SU-DHL-6 (cell line): ENCODE data around the gene PAX5.
"Not testable (repeated sequence)": the region's sequence is repeated elsewhere in the genome, so short reads cannot be mapped to it uniquely, and the experiment has no call there.

Source experiments
- H2AFZ ChIP-seq: fragments of 200-600 bp; sonication (generic); 2 replicates; pipeline ENCODE4 v1.6.1; 2014; ENCODE audit warnings: low read depth, mild to moderate bottlenecking, moderate library complexity, mixed read lengths, antibody characterized with exemption, low read length; ENCODE audit not compliant: severe bottlenecking
- H3F3A ChIP-seq: fragments of 200-600 bp; shearing (Covaris generic); 2 replicates; pipeline ENCODE4 v1.6.0; 2016; ENCODE audit warnings: antibody characterized with exemption, mild to moderate bottlenecking; ENCODE audit not compliant: insufficient read depth
- H3K27ac ChIP-seq: fragments of 200-600 bp; sonication (generic); 2 replicates; pipeline ENCODE4 v1.5.1; 2016; ENCODE audit warnings: low read depth, mild to moderate bottlenecking, low read length, moderate library complexity, mixed read lengths
- H3K27me3 ChIP-seq: fragments of 200-600 bp; sonication (generic), shearing (Covaris generic); 2 replicates; pipeline ENCODE4 v1.6.0; 2014; ENCODE audit warnings: mild to moderate bottlenecking, low read length
- H3K36me3 ChIP-seq: fragments of 200-600 bp; sonication (generic); 2 replicates; pipeline ENCODE4 v1.6.1; 2014; ENCODE audit warnings: mild to moderate bottlenecking, low read length, mixed read lengths
- H3K4me2 ChIP-seq: fragments of 300-600, 200-600 bp; shearing (Covaris generic), sonication (generic); 2 replicates; pipeline ENCODE4 v1.6.0; 2014; ENCODE audit warnings: low read length, low read depth, mild to moderate bottlenecking; ENCODE audit not compliant: poor library complexity, severe bottlenecking
- H3K4me3 ChIP-seq: fragments of 200-600 bp; sonication (generic); 2 replicates; pipeline ENCODE4 v1.5.1; 2014; ENCODE audit warnings: antibody characterized with exemption, low read length, mild to moderate bottlenecking, mixed read lengths; ENCODE audit not compliant: insufficient read depth, poor library complexity, severe bottlenecking
- H3K79me2 ChIP-seq: fragments of 200-600 bp; sonication (generic); 2 replicates; pipeline ENCODE4 v1.6.1; 2014; ENCODE audit warnings: mild to moderate bottlenecking, low read length, moderate library complexity; ENCODE audit not compliant: insufficient read depth
- H3K9ac ChIP-seq: fragments of 200-600 bp; sonication (generic); 2 replicates; pipeline ENCODE4 v1.7.0; 2014; ENCODE audit warnings: mild to moderate bottlenecking, low read length
- H3K9me2 ChIP-seq: fragments of 200-600 bp; sonication (generic); replicated peaks from 2 replicates; pipeline ENCODE4 v1.6.1; 2014; ENCODE audit warnings: low read length; ENCODE audit not compliant: insufficient read depth
- H3K9me3 ChIP-seq: fragments of 200-600 bp; sonication (generic); 2 replicates; pipeline ENCODE4 v1.6.1; 2014; ENCODE audit warnings: low read length, mixed read lengths; ENCODE audit not compliant: insufficient read depth
- H4K20me1 ChIP-seq: fragments of 200-600 bp; sonication (generic); 2 replicates; pipeline ENCODE4 v1.6.1; 2014; ENCODE audit warnings: low read depth, mild to moderate bottlenecking, antibody characterized with exemption, low read length, moderate library complexity, mixed read lengths
- EZH2phosphoT487 ChIP-seq: fragments of 200-600 bp; sonication (generic), shearing (Covaris generic); conservative IDR thresholded peaks from 2 replicates; pipeline ENCODE4 v1.6.1; 2018; ENCODE audit warnings: mild to moderate bottlenecking, antibody characterized with exemption, low read length, moderate library complexity, mixed read lengths
- TF ChIP-seq, protein P1 (sequence below): fragments of 200-600 bp; sonication (generic); IDR thresholded peaks from one replicate; pipeline ENCODE4 v1.5.1; 2017; ENCODE audit warnings: antibody characterized with exemption, mild to moderate bottlenecking, low read length, moderate library complexity; ENCODE audit not compliant: insufficient read depth, poor library complexity, severe bottlenecking

Gene PAX5

GRCh38 chr9:37079370-37080164, 45.5 kb upstream of the PAX5 start:
- H3K4me3 ChIP-seq, result peak overlapping the region; percentile 64
- H3K79me2 ChIP-seq, result peaks cover 57% of the 10 kb centered on the region
- H3K27ac ChIP-seq, result peak overlapping the region; percentile 93

DNA sequence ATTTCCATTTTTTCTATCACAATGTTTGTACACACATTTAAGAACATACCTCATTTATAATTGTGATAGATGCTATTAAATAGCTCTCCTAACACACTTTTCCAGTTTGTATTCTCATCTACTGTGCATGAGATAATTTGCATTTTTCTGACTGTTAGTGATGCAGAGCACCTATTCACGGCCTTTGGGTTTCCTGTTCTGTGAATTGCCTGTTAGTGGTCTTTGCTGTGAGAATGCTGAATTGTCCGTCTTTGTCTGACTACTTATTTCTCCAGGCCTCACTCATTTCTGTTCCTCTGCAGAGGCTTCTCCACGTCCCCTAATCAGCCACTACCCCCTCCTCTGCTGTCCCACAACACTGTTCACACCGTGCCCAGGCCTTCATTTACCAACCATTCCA, 40.7 kb upstream of the PAX5 start:
- not testable (repeated sequence) for H3K9me2 ChIP-seq, H3K79me2 ChIP-seq, H3K27me3 ChIP-seq, H2AFZ ChIP-seq, H3K4me3 ChIP-seq, H4K20me1 ChIP-seq, H3K36me3 ChIP-seq, H3K9me3 ChIP-seq
- Histone ChIP-seq H3K27ac (peak overlapping the region; percentile 93), H3K4me2 (peak overlapping the region; percentile 91), H3K9ac (peak overlapping the region; percentile 63), H3F3A (peaks cover 49% of the 10 kb centered on the region)

More at GRCh38 chr9:37079370-37080164, 45.5 kb upstream of the PAX5 start:
- H3F3A ChIP-seq, result peaks cover 52% of the 10 kb centered on the region
- H3K9me3 ChIP-seq, result no peaks in the 10 kb centered on the region
- peak overlapping the region; percentile 76 for H2AFZ ChIP-seq
- peaks cover 11% of the 10 kb centered on the region; the same call in 1 of the 2 replicates for H3K36me3 ChIP-seq
- peak overlapping the region; percentile 90 for H3K4me2 ChIP-seq
- 0 out of 2 replicates have a peak, but pooled peaks cover 11% of the 10 kb centered on the region for H4K20me1 ChIP-seq
- no peaks in the 10 kb centered on the region for H3K9me2 ChIP-seq
- no peaks in the 10 kb centered on the region for H3K27me3 ChIP-seq
- peak overlapping the region; percentile 81 for H3K9ac ChIP-seq
- TF ChIP-seq, protein P1, sequence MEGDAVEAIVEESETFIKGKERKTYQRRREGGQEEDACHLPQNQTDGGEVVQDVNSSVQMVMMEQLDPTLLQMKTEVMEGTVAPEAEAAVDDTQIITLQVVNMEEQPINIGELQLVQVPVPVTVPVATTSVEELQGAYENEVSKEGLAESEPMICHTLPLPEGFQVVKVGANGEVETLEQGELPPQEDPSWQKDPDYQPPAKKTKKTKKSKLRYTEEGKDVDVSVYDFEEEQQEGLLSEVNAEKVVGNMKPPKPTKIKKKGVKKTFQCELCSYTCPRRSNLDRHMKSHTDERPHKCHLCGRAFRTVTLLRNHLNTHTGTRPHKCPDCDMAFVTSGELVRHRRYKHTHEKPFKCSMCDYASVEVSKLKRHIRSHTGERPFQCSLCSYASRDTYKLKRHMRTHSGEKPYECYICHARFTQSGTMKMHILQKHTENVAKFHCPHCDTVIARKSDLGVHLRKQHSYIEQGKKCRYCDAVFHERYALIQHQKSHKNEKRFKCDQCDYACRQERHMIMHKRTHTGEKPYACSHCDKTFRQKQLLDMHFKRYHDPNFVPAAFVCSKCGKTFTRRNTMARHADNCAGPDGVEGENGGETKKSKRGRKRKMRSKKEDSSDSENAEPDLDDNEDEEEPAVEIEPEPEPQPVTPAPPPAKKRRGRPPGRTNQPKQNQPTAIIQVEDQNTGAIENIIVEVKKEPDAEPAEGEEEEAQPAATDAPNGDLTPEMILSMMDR, result no peak
- TF ChIP-seq EZH2phosphoT487, result no peak

DNA sequence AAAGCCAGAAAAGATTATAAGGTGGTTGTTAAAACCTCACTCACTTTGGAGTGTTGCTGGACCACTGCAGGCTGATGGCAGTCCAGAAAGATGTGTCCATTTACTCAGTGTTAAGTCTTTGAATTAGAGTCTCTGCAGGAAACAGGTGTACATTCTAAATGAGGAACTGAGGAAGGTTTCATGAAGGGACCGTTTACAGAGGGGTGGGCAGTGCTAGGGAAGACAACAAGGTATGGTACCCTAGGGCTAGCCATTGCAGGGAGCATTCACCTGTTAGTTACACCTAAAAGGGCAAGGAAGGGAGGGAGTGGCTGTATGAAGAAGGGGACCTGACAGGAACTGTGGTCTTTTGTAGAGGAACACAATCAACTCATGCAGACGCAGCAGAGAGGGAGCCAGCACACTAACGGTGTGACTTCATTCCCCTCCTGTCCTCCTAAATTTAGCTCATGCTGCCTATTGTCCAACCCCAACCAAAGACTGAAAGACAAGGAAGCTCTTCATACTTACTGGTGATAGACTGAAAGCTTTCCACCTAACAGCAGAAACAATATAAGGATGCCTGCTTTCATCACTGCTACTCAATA, 32.2 kb upstream of the PAX5 start:
- Histone ChIP-seq H3K36me3 (no peaks in the 10 kb centered on the region), H4K20me1 (no peaks in the 10 kb centered on the region), H3K9ac (peak overlapping the region; percentile 23), H3F3A (peaks cover 5% of the 10 kb centered on the region; the same call in 1 of the 2 replicates), H3K4me3 (peak overlapping the region; percentile 2), H2AFZ (peak overlapping the region; percentile 60), H3K27me3 (no peaks in the 10 kb centered on the region), H3K27ac (peak overlapping the region; percentile 65), H3K9me3 (no peaks in the 10 kb centered on the region), H3K4me2 (peak overlapping the region; percentile 49), H3K79me2 (no peaks in the 10 kb centered on the region), H3K9me2 (no peaks in the 10 kb centered on the region)
- TF ChIP-seq, protein P1, result no peak
- TF ChIP-seq EZH2phosphoT487, result no peak

DNA sequence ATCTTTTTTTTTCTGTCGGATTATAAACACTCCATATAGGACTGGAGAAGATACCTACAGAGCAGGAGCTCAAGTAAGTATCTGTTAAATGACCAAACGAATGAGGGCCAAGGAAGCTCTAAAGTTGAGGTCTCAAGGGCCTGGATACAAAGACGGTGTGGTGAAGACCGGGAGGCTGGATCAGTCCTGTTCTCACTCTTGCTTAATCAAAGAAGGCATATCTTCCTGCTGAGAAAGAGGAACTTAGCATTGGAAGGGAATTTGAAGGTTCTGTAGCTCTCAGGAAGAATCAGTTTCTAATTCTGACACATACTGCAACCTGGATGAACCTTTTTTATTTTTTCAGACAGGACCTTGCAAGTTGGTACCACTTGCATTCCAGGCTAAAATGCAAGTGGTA, 28.3 kb upstream of the PAX5 start:
- Histone ChIP-seq H3K27me3 (no peaks in the 10 kb centered on the region), H3K36me3 (no peaks in the 10 kb centered on the region), H4K20me1 (no peaks in the 10 kb centered on the region), H3K4me3 (no peak overlapping the region), H3K27ac (no peak overlapping the region), H3F3A (no peaks in the 10 kb centered on the region; the same call in 1 of the 2 replicates), H2AFZ (no peak overlapping the region), H3K9me2 (no peaks in the 10 kb centered on the region), H3K9me3 (no peaks in the 10 kb centered on the region), H3K79me2 (no peaks in the 10 kb centered on the region), H3K9ac (no peak overlapping the region), H3K4me2 (no peak overlapping the region)
- TF ChIP-seq, protein P1, result no peak
- TF ChIP-seq EZH2phosphoT487, result no peak
